Trophoblast cell (in vitro differentiated cells and primary cell): Measurements from ENCODE around the gene RBP5.

Source experiments
- DNase-seq, 2 donors: peaks; one replicate each; pipeline ENCODE4 v3.0.0-alpha.2; 2016
- H2AFZ ChIP-seq: 2 replicates; pipeline ENCODE4 v1.6.1; 2013; ENCODE audit warnings: low read length, moderate library complexity, mild to moderate bottlenecking; ENCODE audit not compliant: insufficient read depth, poor library complexity
- H2AK5ac ChIP-seq: 2 replicates; pipeline ENCODE4 v1.6.1; 2013; ENCODE audit warnings: mild to moderate bottlenecking, low read length
- H2BK120ac ChIP-seq: 2 replicates; pipeline ENCODE4 v1.6.1; 2013; ENCODE audit warnings: low read length, mild to moderate bottlenecking, moderate library complexity; ENCODE audit not compliant: insufficient read depth, poor library complexity
- H2BK12ac ChIP-seq: 2 replicates; pipeline ENCODE4 v1.6.1; 2013; ENCODE audit warnings: mild to moderate bottlenecking, low read length, moderate library complexity
- H2BK5ac ChIP-seq: 2 replicates; pipeline ENCODE4 v1.6.1; 2013; ENCODE audit warnings: low read length, low read depth, moderate library complexity, mild to moderate bottlenecking; ENCODE audit not compliant: poor library complexity
- H3K14ac ChIP-seq: 2 replicates; pipeline ENCODE4 v1.6.1; 2013; ENCODE audit warnings: mild to moderate bottlenecking, low read length
- H3K18ac ChIP-seq: 2 replicates; pipeline ENCODE4 v1.6.1; 2013; ENCODE audit warnings: mild to moderate bottlenecking, low read length
- H3K23ac ChIP-seq: 2 replicates; pipeline ENCODE4 v1.6.1; 2013; ENCODE audit warnings: low read length
- H3K27ac ChIP-seq: 2 replicates; pipeline ENCODE4 v1.5.1; 2013; ENCODE audit warnings: low read depth, mild to moderate bottlenecking, inconsistent platforms, low read length, moderate library complexity
- H3K27me3 ChIP-seq: 2 replicates; pipeline ENCODE4 v1.6.1; 2013; ENCODE audit warnings: inconsistent platforms, mild to moderate bottlenecking, low read length, moderate library complexity; ENCODE audit not compliant: insufficient read depth
- H3K36me3 ChIP-seq, 2 experiments: 1 replicate in 1 of 2; 2 replicates in 1 of 2; pipeline ENCODE4 v1.6.1; 2013; ENCODE audit warnings: low read length in 2 of 2, mild to moderate bottlenecking in 2 of 2, moderate library complexity in 1 of 2; ENCODE audit not compliant: insufficient read depth in 2 of 2, control insufficient read depth in 1 of 2
- H3K4ac ChIP-seq: 2 replicates; pipeline ENCODE4 v1.6.1; 2013; ENCODE audit warnings: low read depth, mild to moderate bottlenecking, low read length, moderate library complexity
- H3K4me1 ChIP-seq, 2 experiments: 1 replicate in 1 of 2; 2 replicates in 1 of 2; pipeline ENCODE4 v1.6.1; 2013; ENCODE audit warnings: low read length in 2 of 2, mild to moderate bottlenecking in 2 of 2, moderate library complexity in 1 of 2; ENCODE audit not compliant: insufficient read depth in 2 of 2, control insufficient read depth in 1 of 2
- H3K4me2 ChIP-seq: 2 replicates; pipeline ENCODE4 v1.6.1; 2013; ENCODE audit warnings: inconsistent platforms, mild to moderate bottlenecking, low read length, moderate library complexity
- H3K4me3 ChIP-seq: 2 replicates; pipeline ENCODE4 v1.5.1; 2013; ENCODE audit warnings: mild to moderate bottlenecking, low read depth, low read length, inconsistent platforms
- H3K79me1 ChIP-seq: one replicate; pipeline ENCODE4 v1.6.1; 2013; ENCODE audit warnings: low read length
- H3K79me2 ChIP-seq: 2 replicates; pipeline ENCODE4 v1.6.1; 2013; ENCODE audit warnings: low read length, mild to moderate bottlenecking; ENCODE audit not compliant: control insufficient read depth, insufficient read depth, poor library complexity
- H3K9ac ChIP-seq: 2 replicates; pipeline ENCODE4 v1.6.1; 2013; ENCODE audit warnings: mild to moderate bottlenecking, low read length
- H3K9me3 ChIP-seq: 2 replicates; pipeline ENCODE4 v1.6.1; 2013; ENCODE audit warnings: low read depth, mild to moderate bottlenecking, control low read depth, inconsistent platforms, low read length; ENCODE audit not compliant: insufficient read depth
- H4K12ac ChIP-seq: 2 replicates; pipeline ENCODE4 v1.6.1; 2013; ENCODE audit warnings: low read depth, mild to moderate bottlenecking, low read length, moderate library complexity
- H4K8ac ChIP-seq: 2 replicates; pipeline ENCODE4 v1.6.1; 2013; ENCODE audit warnings: low read depth, mild to moderate bottlenecking, low read length, moderate library complexity
- H4K91ac ChIP-seq: one replicate; pipeline ENCODE4 v1.6.1; 2013; ENCODE audit warnings: low read depth, mild to moderate bottlenecking, low read length, moderate library complexity
- WGBS: extraction: QIAGEN DNeasy Blood & Tissue Kit; methylation state at CpG from one replicate; pipeline ENCODE4 v1.1.7; 2013; ENCODE audit warnings: missing lambda C conversion rate; ENCODE audit not compliant: insufficient read length, insufficient coverage; ENCODE audit errors: extremely low coverage; 5-methylcytosine and 5-hydroxymethylcytosine counted together

Gene RBP5

GRCh38 chr12:7101694-7102131 is 27.0 kb downstream of the RBP5 start:
- Histone ChIP-seq H3K14ac (no peak overlapping the region), H2BK120ac (no peak overlapping the region), H2AFZ (no peak overlapping the region), H4K91ac (no peak overlapping the region), H3K18ac (no peak overlapping the region), H2AK5ac (no peak overlapping the region), H3K9ac (no peak overlapping the region), H3K4me2 (no peak overlapping the region), H3K4me3 (no peak overlapping the region), H3K79me1 (no peaks in the 10 kb centered on the region), H3K4ac (no peak overlapping the region), H4K12ac (no peak overlapping the region), H2BK12ac (no peak overlapping the region), H3K27me3 (no peaks in the 10 kb centered on the region), H3K9me3 (no peaks in the 10 kb centered on the region), H3K27ac (no peak overlapping the region), H3K36me3 (peaks cover 9 to 18% of the 10 kb centered on the region in 2 experiments), H3K23ac (no peak overlapping the region), H4K8ac (no peak overlapping the region), H3K79me2 (no peaks in the 10 kb centered on the region), H2BK5ac (no peak overlapping the region), H3K4me1 (no peaks in the 10 kb centered on the region)
- WGBS, result no CpG with 5 or more reads among the region's 10 CpGs
- DNase-seq, result no peak

- H3K18ac ChIP-seq, result no peak overlapping the region
- no peak for DNase-seq
- no peak overlapping the region for H3K14ac ChIP-seq
- no peak overlapping the region for H3K4me2 ChIP-seq
- H3K79me1 ChIP-seq, result no peaks in the 10 kb centered on the region
- no peak overlapping the region for H3K4ac ChIP-seq
- H3K9me3 ChIP-seq, result no peaks in the 10 kb centered on the region
- H2BK12ac ChIP-seq, result no peak overlapping the region
- no peak overlapping the region for H3K4me3 ChIP-seq
- no peak overlapping the region for H3K9ac ChIP-seq
- H3K79me2 ChIP-seq, result no peaks in the 10 kb centered on the region
- H3K27me3 ChIP-seq, result no peaks in the 10 kb centered on the region
- WGBS, result no CpG with 5 or more reads among the region's 4 CpGs
- no peak overlapping the region for H4K12ac ChIP-seq
- no peak overlapping the region for H2BK5ac ChIP-seq
- no peak overlapping the region for H4K91ac ChIP-seq
- peaks cover 9 to 18% of the 10 kb centered on the region in 2 experiments for H3K36me3 ChIP-seq
- H2AFZ ChIP-seq, result no peak overlapping the region
- no peak overlapping the region for H4K8ac ChIP-seq
- H2BK120ac ChIP-seq, result no peak overlapping the region
- no peak overlapping the region for H3K27ac ChIP-seq
- no peak overlapping the region for H3K23ac ChIP-seq
- no peaks in the 10 kb centered on the region for H3K4me1 ChIP-seq
- no peak overlapping the region for H2AK5ac ChIP-seq
Observed at GRCh38 chr12:7101047-7101693, 27.5 kb downstream of the RBP5 start.

GRCh38 chr12:7100239-7100638 is 28.4 kb downstream of the RBP5 start:
- H2AFZ ChIP-seq, result no peak overlapping the region
- no peak overlapping the region for H3K4me3 ChIP-seq
- H3K4me2 ChIP-seq, result no peak overlapping the region
- H2BK120ac ChIP-seq, result no peak overlapping the region
- no peak overlapping the region for H3K4ac ChIP-seq
- no CpG with 5 or more reads among the region's 4 CpGs for WGBS
- no peak overlapping the region for H2BK5ac ChIP-seq
- peaks cover 9 to 18% of the 10 kb centered on the region in 2 experiments for H3K36me3 ChIP-seq
- no peak overlapping the region for H4K91ac ChIP-seq
- H2AK5ac ChIP-seq, result no peak overlapping the region
- DNase-seq, result no peak
- H3K9ac ChIP-seq, result no peak overlapping the region
- no peak overlapping the region for H4K8ac ChIP-seq
- H3K18ac ChIP-seq, result no peak overlapping the region
- no peak overlapping the region for H2BK12ac ChIP-seq
- no peaks in the 10 kb centered on the region for H3K27me3 ChIP-seq
- H3K14ac ChIP-seq, result no peak overlapping the region
- no peaks in the 10 kb centered on the region for H3K9me3 ChIP-seq
- H4K12ac ChIP-seq, result no peak overlapping the region
- no peaks in the 10 kb centered on the region for H3K79me2 ChIP-seq
- H3K4me1 ChIP-seq, result no peaks in the 10 kb centered on the region
- no peak overlapping the region for H3K23ac ChIP-seq
- H3K27ac ChIP-seq, result no peak overlapping the region
- H3K79me1 ChIP-seq, result no peaks in the 10 kb centered on the region

DNA sequence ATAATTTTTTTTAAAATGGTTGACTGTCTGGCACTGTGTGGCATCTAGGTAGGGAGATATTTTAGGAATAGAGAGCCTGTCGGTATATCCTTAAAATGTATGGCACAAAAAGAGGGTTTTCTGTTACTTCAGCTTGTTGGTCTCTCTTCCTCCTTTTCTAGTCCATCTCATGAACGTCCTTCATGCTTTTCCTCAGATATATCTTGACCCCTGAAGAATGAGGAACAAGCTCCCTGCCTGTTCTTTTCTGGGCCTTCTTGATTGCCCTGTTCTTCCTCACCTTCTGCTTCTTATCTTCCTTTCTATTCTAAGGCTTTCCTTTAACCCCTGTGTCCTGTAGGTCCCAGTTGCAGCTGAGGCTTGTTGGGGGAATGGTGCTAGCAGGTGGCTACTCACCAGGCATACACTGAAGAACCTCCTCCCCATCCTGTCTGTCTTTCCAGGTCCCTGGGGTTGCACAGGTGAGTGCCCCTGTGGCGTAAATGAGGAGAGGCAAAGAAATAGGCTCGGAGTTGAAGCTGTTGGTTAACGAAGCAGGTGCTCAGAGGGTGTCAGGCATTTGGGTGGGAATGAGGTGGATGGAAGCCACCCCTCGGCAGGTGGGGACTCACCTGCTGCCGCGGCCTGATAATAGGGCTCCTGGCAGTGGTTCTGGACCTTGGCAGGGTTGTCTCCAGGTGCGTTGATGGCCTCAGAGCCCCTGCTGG is 29.2 kb downstream of the RBP5 start:
- Histone ChIP-seq H2BK12ac (no peak overlapping the region), H3K27ac (no peak overlapping the region), H4K91ac (no peak overlapping the region), H3K4me3 (no peak overlapping the region), H2BK120ac (no peak overlapping the region), H3K4ac (no peak overlapping the region), H3K23ac (no peak overlapping the region), H3K14ac (no peak overlapping the region), H3K9ac (no peak overlapping the region), H4K8ac (no peak overlapping the region), H3K36me3 (peaks cover 9 to 16% of the 10 kb centered on the region in 2 experiments), H3K4me2 (no peak overlapping the region), H2AK5ac (no peak overlapping the region), H3K4me1 (no peaks in the 10 kb centered on the region), H2AFZ (no peak overlapping the region), H3K18ac (no peak overlapping the region), H3K27me3 (no peaks in the 10 kb centered on the region), H4K12ac (no peak overlapping the region), H3K79me2 (no peaks in the 10 kb centered on the region), H2BK5ac (no peak overlapping the region), H3K79me1 (no peaks in the 10 kb centered on the region), H3K9me3 (no peaks in the 10 kb centered on the region)
- WGBS, result no CpG with 5 or more reads among the region's 9 CpGs
- no peak for DNase-seq
